HepG2 (cell line): ENCODE results near the gene RFTN1. TPM values are rescaled to one million over a fixed set of nuclear protein-coding genes. Genes with fewer than 3 reads are reported as not detected.

Source experiments
- ATAC-seq: fragments of 200-7000 bp; cut with Tn5 transposase; 3 replicates; pipeline ENCODE4 v1.9.1; 2020; ENCODE audit warnings: mild to moderate bottlenecking, moderate library complexity
- BruUV-seq: library from RNA; stranded (reverse); fragments of 400-500 nt; replicated peaks from 2 replicates; lab custom pipeline; 2021; lab: Mats Ljungman, UMichigan
- CTCF ChIA-PET: fragments of 300-600 bp; formaldehyde crosslinking; extraction: SDS; loops from one replicate; lab custom pipeline; 2021; ENCODE audit warnings: low total read pairs, inconsistent platforms, low intra/inter-chr PET ratio; lab: Yijun Ruan, JAX
- POLR2A ChIA-PET: fragments of 350-600 bp; sonication (Branson Sonifier 250); formaldehyde crosslinking; loops from one replicate; lab custom pipeline; 2020; ENCODE audit warnings: antibody characterized with exemption, inconsistent platforms; lab: Yijun Ruan, JAX
- DNase-seq: peaks from one replicate; pipeline ENCODE4 v3.0.0-alpha.2; 2015; ENCODE audit warnings: low spot score
- FAIRE-seq: peaks from 3 replicates; lab custom pipeline; 2011; peaks lifted over from hg19 to GRCh38; lab: Jason Lieb, UNC
- H2AFZ ChIP-seq: one replicate; pipeline ENCODE4 v1.6.1; 2011; ENCODE audit warnings: low read length, inconsistent platforms
- H3K27ac ChIP-seq: fragments of 300-600 bp; 3 replicates; pipeline ENCODE4 v1.8.0; 2011; ENCODE audit warnings: mixed run types, mild to moderate bottlenecking, mixed read lengths, low read length, inconsistent platforms; ENCODE audit not compliant: insufficient read depth; ENCODE audit errors: extremely low read length
- H3K27me3 ChIP-seq, 2 experiments: fragments of 200-600 bp in 1 of 2; 2 replicates in 1 of 2; 3 replicates in 1 of 2; pipeline versions ENCODE4 v1.6.0 to v1.8.0; 2011; ENCODE audit warnings: low read length in 2 of 2, mild to moderate bottlenecking in 2 of 2, moderate library complexity in 2 of 2, inconsistent platforms in 1 of 2; ENCODE audit not compliant: insufficient read depth in 2 of 2, control insufficient read depth in 1 of 2
- H3K36me3 ChIP-seq, 2 experiments: fragments of 200-600 bp in 1 of 2; replicated peaks in 1 of 2; 2 replicates in 1 of 2; 3 replicates in 1 of 2; pipeline versions ENCODE4 v1.5.1 to v1.8.0; 2011; ENCODE audit warnings: low read length in 2 of 2, inconsistent platforms in 1 of 2; ENCODE audit not compliant: insufficient read depth in 2 of 2, control insufficient read depth in 1 of 2
- H3K4me1 ChIP-seq: 2 replicates; pipeline ENCODE4 v1.5.1; 2012; ENCODE audit warnings: low read length, inconsistent platforms; ENCODE audit not compliant: insufficient read depth
- H3K4me2 ChIP-seq: 2 replicates; pipeline ENCODE4 v1.6.0; 2011; ENCODE audit warnings: low read depth, low read length, inconsistent platforms
- H3K4me3 ChIP-seq, 3 experiments: fragments of 200-600 bp in 1 of 3; sonication (generic), shearing (Covaris generic) in 1 of 3; replicated peaks in 1 of 3; 2 replicates each; pipeline ENCODE4 v1.5.1; 2011 to 2016; ENCODE audit warnings: low read length in 3 of 3, inconsistent platforms in 2 of 3, low read depth in 2 of 3, mild to moderate bottlenecking in 2 of 3, control low read depth in 1 of 3, mixed read lengths in 1 of 3; ENCODE audit not compliant: insufficient read depth in 1 of 3
- H3K79me2 ChIP-seq: one replicate; pipeline ENCODE4 v1.6.1; 2011; ENCODE audit warnings: low read length, inconsistent platforms; ENCODE audit not compliant: insufficient read depth
- H3K9ac ChIP-seq: 2 replicates; pipeline ENCODE4 v1.6.0; 2011; ENCODE audit warnings: mild to moderate bottlenecking, low read depth, low read length, inconsistent platforms; ENCODE audit not compliant: insufficient read depth
- H3K9me3 ChIP-seq: 2 replicates; pipeline ENCODE4 v1.5.1; 2012; ENCODE audit warnings: mild to moderate bottlenecking, low read length
- H4K20me1 ChIP-seq: 2 replicates; pipeline ENCODE4 v1.6.0; 2011; ENCODE audit warnings: inconsistent platforms, mild to moderate bottlenecking, low read length, moderate library complexity; ENCODE audit not compliant: insufficient read depth
- ARNT2 ChIP-seq: sonication (generic); formaldehyde crosslinking; IDR thresholded peaks from 2 replicates; pipeline ENCODE4 v1.8.0; 2022; ENCODE audit warnings: mild to moderate bottlenecking, low read depth, missing genetic modification reagents, moderate library complexity
- MED13 ChIP-seq: sonication (generic); formaldehyde crosslinking; IDR thresholded peaks from 2 replicates; pipeline ENCODE4 v1.5.0; 2020; ENCODE audit warnings: missing genetic modification reagents
- NFIB ChIP-seq: sonication (generic); formaldehyde crosslinking; IDR thresholded peaks from 2 replicates; pipeline ENCODE4 v1.9.0; 2021; ENCODE audit warnings: missing genetic modification reagents, mild to moderate bottlenecking, borderline replicate concordance
- PRDM4 ChIP-seq: sonication (generic); formaldehyde crosslinking; IDR thresholded peaks from 2 replicates; pipeline ENCODE4 v1.9.0; 2021; ENCODE audit warnings: missing genetic modification reagents, borderline replicate concordance
- ZNF512 ChIP-seq: sonication (generic); formaldehyde crosslinking; IDR thresholded peaks from 2 replicates; pipeline ENCODE4 v1.4.0; 2020; ENCODE audit warnings: mild to moderate bottlenecking, missing genetic modification reagents
- WGBS: methylation state at CpG from one replicate; pipeline ENCODE4 v1.1.6; 2017; ENCODE audit warnings: low lambda C conversion rate; 5-methylcytosine and 5-hydroxymethylcytosine counted together
- in situ Hi-C: cut with HindIII; loops from 2 replicates; pipeline ENCODE4 v1.10.0; 2017; ENCODE audit warnings: low pct_unique_long_range_greater_than_20kb; ENCODE audit not compliant: extremely low pct_ligation_motif_present
- intact Hi-C: fragments of 100-400 bp; cut with micrococcal nuclease; formaldehyde crosslinking; loops from one replicate; pipeline ENCODE4 v1.10.0; 2022; ENCODE audit not compliant: unreplicated experiment
- polyA plus RNA-seq, 8 experiments: library from polyadenylated mRNA; depleted of rRNA in 3 of 8; stranded (reverse) in 7 of 8; unstranded in 1 of 8; fragments of >200 nt; fragmentation: Illumina TruSeq in 4 of 8; extraction: Trizol in 4 of 8; gene quantifications; 2 replicates each; pipeline versions ENCODE4 v1.2.1 to v1.2.3, GENCODE V29; 2011 to 2016; ENCODE audit warnings: low read depth in 4 of 8, missing spikeins in 1 of 8, mixed read lengths in 1 of 8; ENCODE audit not compliant: insufficient read depth in 1 of 8
- total RNA-seq, 5 experiments: library from RNA; depleted of rRNA; stranded (reverse); fragments of >200 nt; fragmentation: Illumina TruSeq; extraction: Trizol; gene quantifications; 2 replicates each; pipeline ENCODE4 v1.2.3, GENCODE V29; 2016; ENCODE audit warnings: low read depth in 1 of 5

The RFTN1 gene
- total and polyA plus RNA-seq, 2 of the 13 experiments (the other 11 are each of a cell fraction or from before 2014, with no cell fraction given), result not detected

GRCh38 chr3:16430717-16431630 is 82.5 kb downstream of the RFTN1 start:
- H3K4me2 ChIP-seq, result no peak overlapping the region
- no peaks in the 10 kb centered on the region for H3K9me3 ChIP-seq
- intact Hi-C loops (no loop called here), in situ Hi-C loops (no loop called here)
- no peak overlapping the region for H3K4me3 ChIP-seq
- CTCF ChIA-PET, result no interaction called here
- POLR2A ChIA-PET, result no interaction called here
- no peaks in the 10 kb centered on the region for H3K79me2 ChIP-seq
- peaks cover 1 to 11% of the 10 kb centered on the region in 2 experiments; a peak in 4 of 5 replicates for H3K27me3 ChIP-seq
- ATAC-seq (no peak), FAIRE-seq (no peak), DNase-seq (no peak)
- BruUV-seq, result no TSS peak
- TF ChIP-seq NFIB (CRISPR knock-in tag), result no peak
- no peak for TF ChIP-seq ARNT2
- TF ChIP-seq PRDM4 (CRISPR knock-in tag), result no peak
- TF ChIP-seq ZNF512 (CRISPR knock-in tag), result no peak
- TF ChIP-seq MED13 (CRISPR knock-in tag), result no peak
- no peak overlapping the region for H3K27ac ChIP-seq
- H3K4me1 ChIP-seq, result no peaks in the 10 kb centered on the region
- no peaks in the 10 kb centered on the region for H4K20me1 ChIP-seq
- WGBS, result 35% methylated on average over 10 of the region's 11 CpGs
- H2AFZ ChIP-seq, result no peak overlapping the region
- H3K36me3 ChIP-seq, result no peaks in the 10 kb centered on the region
- no peak overlapping the region for H3K9ac ChIP-seq
